Astrocyte (in vitro differentiated cells and primary cell): ENCODE results near the gene LRRC2. TPM values are rescaled to one million over a fixed set of nuclear protein-coding genes. Genes with fewer than 3 reads are reported as not detected.

Experiments used
- DNase-seq: peaks from one replicate; pipeline ENCODE4 v3.0.0-alpha.2; 2010; ENCODE audit warnings: low read depth
- FAIRE-seq: peaks from 2 replicates; lab custom pipeline; 2011; peaks lifted over from hg19 to GRCh38; lab: Jason Lieb, UNC
- H2AFZ ChIP-seq: 2 replicates; pipeline ENCODE4 v1.6.0; 2012; ENCODE audit warnings: low read depth, low read length, inconsistent platforms
- H3K27ac ChIP-seq: 2 replicates; pipeline ENCODE4 v1.5.1; 2011; ENCODE audit warnings: low read depth, low read length, inconsistent platforms
- H3K27me3 ChIP-seq: 2 replicates; pipeline ENCODE4 v1.6.0; 2011; ENCODE audit warnings: low read length, inconsistent platforms; ENCODE audit not compliant: insufficient read depth
- H3K36me3 ChIP-seq: 2 replicates; pipeline ENCODE4 v1.5.1; 2011; ENCODE audit warnings: low read length, inconsistent platforms; ENCODE audit not compliant: insufficient read depth
- H3K4me1 ChIP-seq: 2 replicates; pipeline ENCODE4 v1.5.1; 2011; ENCODE audit warnings: low read length, inconsistent platforms; ENCODE audit not compliant: insufficient read depth
- H3K4me2 ChIP-seq: 2 replicates; pipeline ENCODE4 v1.6.0; 2012; ENCODE audit warnings: low read length, inconsistent platforms
- H3K4me3 ChIP-seq: 2 replicates; pipeline ENCODE4 v1.5.1; 2011; ENCODE audit warnings: low read depth, mild to moderate bottlenecking, low read length, inconsistent platforms; ENCODE audit not compliant: insufficient read depth
- H3K79me2 ChIP-seq: 2 replicates; pipeline ENCODE4 v1.6.0; 2012; ENCODE audit warnings: mild to moderate bottlenecking, low read length, inconsistent platforms; ENCODE audit not compliant: insufficient read depth
- H3K9ac ChIP-seq: 2 replicates; pipeline ENCODE4 v1.6.0; 2012; ENCODE audit warnings: mild to moderate bottlenecking, low read length, inconsistent platforms
- H3K9me3 ChIP-seq: 2 replicates; pipeline ENCODE4 v1.5.1; 2012; ENCODE audit warnings: low read depth, mild to moderate bottlenecking, low read length, inconsistent platforms; ENCODE audit not compliant: insufficient read depth
- H4K20me1 ChIP-seq: 2 replicates; pipeline ENCODE4 v1.6.0; 2012; ENCODE audit warnings: low read length, inconsistent platforms; ENCODE audit not compliant: insufficient read depth
- H3K27ac Mint-ChIP-seq: one replicate; pipeline ENCODE4 v1.8.0; 2021; ENCODE audit warnings: mild to moderate bottlenecking, mixed read lengths; ENCODE audit not compliant: unreplicated experiment
- H3K27me3 Mint-ChIP-seq: one replicate; pipeline ENCODE4 v1.8.0; 2021; ENCODE audit warnings: low read depth, mixed read lengths; ENCODE audit not compliant: unreplicated experiment
- H3K36me3 Mint-ChIP-seq: one replicate; pipeline ENCODE4 v1.8.0; 2021; ENCODE audit warnings: low read depth, mixed read lengths; ENCODE audit not compliant: unreplicated experiment
- H3K4me1 Mint-ChIP-seq: one replicate; pipeline ENCODE4 v1.8.0; 2021; ENCODE audit warnings: low read depth, mixed read lengths; ENCODE audit not compliant: unreplicated experiment
- H3K4me3 Mint-ChIP-seq: one replicate; pipeline ENCODE4 v1.8.0; 2021; ENCODE audit warnings: mild to moderate bottlenecking, moderate library complexity, mixed read lengths; ENCODE audit not compliant: unreplicated experiment
- H3K9me3 Mint-ChIP-seq: one replicate; pipeline ENCODE4 v1.8.0; 2021; ENCODE audit warnings: mild to moderate bottlenecking, mixed read lengths; ENCODE audit not compliant: unreplicated experiment
- CTCF ChIP-seq: IDR thresholded peaks from 2 replicates; pipeline ENCODE4 v1.5.1; 2011; ENCODE audit warnings: low read depth, mild to moderate bottlenecking, inconsistent platforms, low read length, moderate library complexity; ENCODE audit not compliant: insufficient read depth
- EZH2 ChIP-seq: IDR thresholded peaks from 2 replicates; pipeline ENCODE4 v1.6.1; 2012; ENCODE audit warnings: mild to moderate bottlenecking, low read length, inconsistent platforms; ENCODE audit not compliant: insufficient read depth
- total RNA-seq: library from RNA; stranded (reverse); gene quantifications from 2 replicates; pipeline ENCODE4 v1.2.1, GENCODE V29; 2021

Gene LRRC2
- total RNA-seq, 1 donor from 2014 or later, result 0.32 TPM

- peaks cover 21% of the 10 kb centered on the region for H3K4me1 ChIP-seq
- no peak overlapping the region for H3K9ac ChIP-seq
- H3K36me3 ChIP-seq, result no peaks in the 10 kb centered on the region
- Mint-ChIP-seq H3K9me3 (peaks cover 4% of the 10 kb centered on the region), H3K4me3 (no peak overlapping the region), H3K36me3 (no peaks in the 10 kb centered on the region), H3K4me1 (peaks cover 27% of the 10 kb centered on the region), H3K27me3 (peaks cover 2% of the 10 kb centered on the region), H3K27ac (peak overlapping the region; percentile 56)
- no peaks in the 10 kb centered on the region for H3K27me3 ChIP-seq
- H3K4me2 ChIP-seq, result peak overlapping the region; percentile 81
- no peak for FAIRE-seq
- H2AFZ ChIP-seq, result no peak overlapping the region
- peak overlapping the region; percentile 79 for H3K27ac ChIP-seq
- DNase-seq, result no peak
- no peaks in the 10 kb centered on the region for H3K9me3 ChIP-seq
- TF ChIP-seq CTCF (no peak), EZH2 (no peak)
- no peaks in the 10 kb centered on the region for H4K20me1 ChIP-seq
- no peaks in the 10 kb centered on the region for H3K79me2 ChIP-seq
- H3K4me3 ChIP-seq, result no peak overlapping the region
Observed at GRCh38 chr3:46557814-46558183, 8.3 kb downstream of the LRRC2 start.

- no peak overlapping the region for H3K9ac ChIP-seq
- DNase-seq (no peak), FAIRE-seq (no peak)
- no peak overlapping the region for H2AFZ ChIP-seq
- H3K4me2 ChIP-seq, result no peak overlapping the region
- H3K4me3 ChIP-seq, result no peak overlapping the region
- Mint-ChIP-seq H3K4me3 (no peak overlapping the region), H3K36me3 (no peaks in the 10 kb centered on the region), H3K27ac (no peak overlapping the region), H3K4me1 (peaks cover 15% of the 10 kb centered on the region), H3K27me3 (no peaks in the 10 kb centered on the region), H3K9me3 (peaks cover 2% of the 10 kb centered on the region)
- no peak overlapping the region for H3K27ac ChIP-seq
- H3K4me1 ChIP-seq, result peaks cover 19% of the 10 kb centered on the region
- H3K79me2 ChIP-seq, result no peaks in the 10 kb centered on the region
- H3K9me3 ChIP-seq, result no peaks in the 10 kb centered on the region
- H4K20me1 ChIP-seq, result no peaks in the 10 kb centered on the region
- H3K36me3 ChIP-seq, result no peaks in the 10 kb centered on the region
- TF ChIP-seq CTCF (no peak), EZH2 (no peak)
- no peaks in the 10 kb centered on the region for H3K27me3 ChIP-seq
Observed at GRCh38 chr3:46553154-46553553, 12.9 kb downstream of the LRRC2 start.

- no peaks in the 10 kb centered on the region for H3K79me2 ChIP-seq
- H4K20me1 ChIP-seq, result no peaks in the 10 kb centered on the region
- H3K9ac ChIP-seq, result no peak overlapping the region
- H3K4me1 ChIP-seq, result peaks cover 13% of the 10 kb centered on the region
- no peak overlapping the region for H3K4me2 ChIP-seq
- Mint-ChIP-seq H3K4me1 (peaks cover 10% of the 10 kb centered on the region), H3K27me3 (no peaks in the 10 kb centered on the region), H3K4me3 (no peak overlapping the region), H3K36me3 (no peaks in the 10 kb centered on the region), H3K9me3 (peaks cover 2% of the 10 kb centered on the region), H3K27ac (no peak overlapping the region)
- H3K4me3 ChIP-seq, result no peak overlapping the region
- H2AFZ ChIP-seq, result no peak overlapping the region
- H3K36me3 ChIP-seq, result no peaks in the 10 kb centered on the region
- FAIRE-seq (no peak), DNase-seq (no peak)
- H3K27ac ChIP-seq, result no peak overlapping the region
- no peaks in the 10 kb centered on the region for H3K9me3 ChIP-seq
- TF ChIP-seq CTCF, result no peak
- no peak for TF ChIP-seq EZH2
- H3K27me3 ChIP-seq, result no peaks in the 10 kb centered on the region
Observed at GRCh38 chr3:46552538-46552937, 13.6 kb downstream of the LRRC2 start.
